Activated T-helper 1 cell treated with anti-CD3 and anti-CD28 coated beads, Interleukin-12 subunit alpha, Interleukin-12 subunit beta, Interleukin-2, Interleukin-4 antibody, amounts not matched to agents 30 ng/mL and 10 ng/mL and 1 ng/mL, durations not matched to agents 14 hours and 24 hours and 36 hours (primary cell): ENCODE data around the gene APOC1. TPM values are rescaled to one million over a fixed set of nuclear protein-coding genes. Genes with fewer than 3 reads are reported as not detected.

Experiments
- DNase-seq: peaks from one replicate; pipeline ENCODE4 v3.0.0; 2021; ENCODE audit warnings: low spot score
- H3K27ac Mint-ChIP-seq: one replicate; pipeline ENCODE4 v1.8.0; 2021; ENCODE audit warnings: mild to moderate bottlenecking, mixed read lengths
- H3K27me3 Mint-ChIP-seq: one replicate; pipeline ENCODE4 v1.8.0; 2022; ENCODE audit warnings: mild to moderate bottlenecking, moderate library complexity, mixed read lengths; ENCODE audit not compliant: insufficient read depth
- H3K36me3 Mint-ChIP-seq: one replicate; pipeline ENCODE4 v1.8.0; 2021; ENCODE audit warnings: low read depth, mixed read lengths
- H3K4me1 Mint-ChIP-seq: one replicate; pipeline ENCODE4 v1.8.0; 2021; ENCODE audit warnings: low read depth, mixed read lengths
- H3K4me3 Mint-ChIP-seq: one replicate; pipeline ENCODE4 v1.8.0; 2021; ENCODE audit warnings: mild to moderate bottlenecking, moderate library complexity, mixed read lengths
- H3K9me3 Mint-ChIP-seq: one replicate; pipeline ENCODE4 v1.8.0; 2021; ENCODE audit warnings: mixed read lengths
- intact Hi-C: fragments of 100-400 bp; cut with micrococcal nuclease; formaldehyde crosslinking; loops from one replicate; pipeline ENCODE4 v1.15.1; 2024
- total RNA-seq: library from RNA; stranded (reverse); gene quantifications from 2 replicates; pipeline ENCODE4 v1.2.3, GENCODE V29; 2022

APOC1 gene
- total RNA-seq, 1 donor from 2014 or later: 1.2 TPM

- Mint-ChIP-seq H3K9me3 (no peaks in the 10 kb centered on the region), H3K36me3 (peaks cover 8% of the 10 kb centered on the region), H3K4me3 (peak overlapping the region; percentile 41), H3K4me1 (peaks cover 47% of the 10 kb centered on the region), H3K27me3 (no peaks in the 10 kb centered on the region), H3K27ac (no peak overlapping the region)
- no peak for DNase-seq
- intact Hi-C loops: no loop called here
These were observed 43.7 kb downstream of the APOC1 start for GRCh38 chr19:44958090-44958489.

GRCh38 chr19:44959691-44960090 is 45.3 kb downstream of the APOC1 start:
- Mint-ChIP-seq H3K4me1 (peaks cover 40% of the 10 kb centered on the region), H3K9me3 (no peaks in the 10 kb centered on the region), H3K27ac (no peak overlapping the region), H3K27me3 (no peaks in the 10 kb centered on the region), H3K36me3 (peaks cover 11% of the 10 kb centered on the region), H3K4me3 (no peak overlapping the region)
- intact Hi-C loops: no loop called here
- no peak for DNase-seq

- Mint-ChIP-seq H3K4me1 (peaks cover 34% of the 10 kb centered on the region), H3K4me3 (no peak overlapping the region), H3K36me3 (peaks cover 14% of the 10 kb centered on the region), H3K9me3 (no peaks in the 10 kb centered on the region), H3K27ac (peak overlapping the region; percentile 65), H3K27me3 (no peaks in the 10 kb centered on the region)
- intact Hi-C loops: no loop called here
- no peak for DNase-seq
These were observed 46.7 kb downstream of the APOC1 start for GRCh38 chr19:44960906-44961728.

GRCh38 chr19:44961821-44962220 is 47.4 kb downstream of the APOC1 start:
- Mint-ChIP-seq H3K9me3 (no peaks in the 10 kb centered on the region), H3K4me1 (peaks cover 27% of the 10 kb centered on the region), H3K36me3 (peaks cover 14% of the 10 kb centered on the region), H3K27ac (peak overlapping the region; percentile 65), H3K4me3 (no peak overlapping the region), H3K27me3 (no peaks in the 10 kb centered on the region)
- intact Hi-C loops: no loop called here
- no peak for DNase-seq

- no peak overlapping the region for H3K4me3 Mint-ChIP-seq
- no peaks in the 10 kb centered on the region for H3K4me1 Mint-ChIP-seq
- no peaks in the 10 kb centered on the region for H3K27me3 Mint-ChIP-seq
- peaks cover 14% of the 10 kb centered on the region for H3K36me3 Mint-ChIP-seq
- no peaks in the 10 kb centered on the region for H3K9me3 Mint-ChIP-seq
- DNase-seq: no peak
- H3K27ac Mint-ChIP-seq: no peak overlapping the region
- intact Hi-C loops: no loop called here
These were observed 53.7 kb downstream of the APOC1 start for GRCh38 chr19:44968118-44968517.

- H3K4me1 Mint-ChIP-seq: no peaks in the 10 kb centered on the region
- no peak overlapping the region for H3K4me3 Mint-ChIP-seq
- DNase-seq: no peak
- H3K27ac Mint-ChIP-seq: no peak overlapping the region
- peaks cover 14% of the 10 kb centered on the region for H3K36me3 Mint-ChIP-seq
- H3K27me3 Mint-ChIP-seq: no peaks in the 10 kb centered on the region
- intact Hi-C loops: no loop called here
- no peaks in the 10 kb centered on the region for H3K9me3 Mint-ChIP-seq
These were observed 54.3 kb downstream of the APOC1 start for GRCh38 chr19:44968670-44969069.

Other genes with a start within 250 kb of the APOC1 start
- gene CEACAM19, start 243.1 kb upstream of the APOC1 start, total RNA-seq: 1.1 and 1.3 TPM in 2 replicates
- gene CEACAM16, start 215.5 kb upstream of the APOC1 start, total RNA-seq: not detected in 2 replicates
- gene BCL3, start 165.9 kb upstream of the APOC1 start, total RNA-seq: 67.2 and 74.6 TPM in 2 replicates
- not detected in 2 replicates for gene CBLC, start 136.7 kb upstream of the APOC1 start, total RNA-seq
- gene BCAM, start 105.5 kb upstream of the APOC1 start, total RNA-seq: not detected in 2 replicates
- 0.08 and 0.39 TPM in 2 replicates for gene NECTIN2, start 68.3 kb upstream of the APOC1 start, total RNA-seq
- gene TOMM40, start 23.4 kb upstream of the APOC1 start, total RNA-seq: 209 and 211 TPM in 2 replicates
- gene APOE, start 8.8 kb upstream of the APOC1 start, total RNA-seq: 0.41 and 0.42 TPM in 2 replicates
- not detected in 2 replicates for gene APOC4, start 27.6 kb downstream of the APOC1 start, total RNA-seq
- not detected in 2 replicates for gene APOC2, start 31.4 kb downstream of the APOC1 start, total RNA-seq
- 86.1 and 93.1 TPM in 2 replicates for gene CLPTM1, start 40.8 kb downstream of the APOC1 start, total RNA-seq
- 73.3 and 77.5 TPM in 2 replicates for gene RELB, start 86.9 kb downstream of the APOC1 start, total RNA-seq
- gene CLASRP, start 124.4 kb downstream of the APOC1 start, total RNA-seq: 106 and 116 TPM in 2 replicates
- 4.3 and 4.7 TPM in 2 replicates for gene ZNF296, start 161.9 kb downstream of the APOC1 start, total RNA-seq
- 46.8 and 53.6 TPM in 2 replicates for gene GEMIN7, start 164.7 kb downstream of the APOC1 start, total RNA-seq
- 20.4 and 20.5 TPM in 2 replicates for gene PPP1R37, start 178.6 kb downstream of the APOC1 start, total RNA-seq
- gene NKPD1, start 246.4 kb downstream of the APOC1 start, total RNA-seq: 0.16 and 0.20 TPM in 2 replicates